NCI-H524 (cell line): ENCODE data around the gene GPC1.

Experiments used
- DNase-seq, 2 experiments: peaks; one replicate each; lab custom pipeline; 2025; lab: John Stamatoyannopoulos, UW

The GPC1 gene

GRCh38 chr2:240431271-240431660, 4.2 kb upstream of the GPC1 start:
- DNase-seq, result peak; percentile 15 to 47

DNA sequence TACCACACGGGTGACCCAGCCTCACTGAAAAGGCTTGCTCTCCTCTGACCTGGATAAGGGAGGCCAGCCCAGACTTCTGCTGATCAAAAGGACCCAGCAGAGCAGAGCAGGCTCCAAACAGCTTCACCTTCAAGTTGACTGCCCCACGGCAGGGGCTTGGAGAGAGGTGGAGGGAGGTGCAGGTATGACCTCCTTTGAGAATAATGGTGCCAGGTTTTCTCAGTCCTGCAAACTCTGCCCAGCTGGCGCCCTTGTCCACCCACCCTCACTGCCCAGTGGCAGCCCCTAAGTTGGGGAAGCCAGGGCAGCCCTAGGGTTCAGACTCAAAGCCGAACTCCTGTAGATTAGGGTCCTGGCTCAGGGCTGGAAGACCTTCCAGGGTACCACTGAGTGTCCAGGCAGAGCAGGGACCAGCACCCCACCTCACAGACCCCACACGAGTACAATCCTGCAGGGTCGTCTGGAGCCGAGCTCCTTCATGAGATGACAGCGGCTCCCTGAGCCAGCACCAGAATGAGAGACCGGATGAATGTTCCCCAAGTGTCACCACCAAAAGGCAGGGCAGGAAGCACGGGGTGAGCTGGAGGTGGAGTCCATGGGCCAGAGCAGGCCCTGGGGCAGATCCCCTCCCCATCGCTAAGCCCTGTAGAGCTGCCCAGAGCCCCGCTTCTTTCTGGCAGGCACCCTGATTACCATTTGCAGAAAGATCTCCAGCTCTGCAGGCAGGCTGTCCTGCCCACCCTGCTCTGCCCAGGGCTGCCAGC, 3.6 kb upstream of the GPC1 start:
- DNase-seq, result no peak

- no peak for DNase-seq
Measured at GRCh38 chr2:240432430-240432819, 3.0 kb upstream of the GPC1 start.

GRCh38 chr2:240432820-240433801, 2.4 kb upstream of the GPC1 start:
- no peak for DNase-seq

DNA sequence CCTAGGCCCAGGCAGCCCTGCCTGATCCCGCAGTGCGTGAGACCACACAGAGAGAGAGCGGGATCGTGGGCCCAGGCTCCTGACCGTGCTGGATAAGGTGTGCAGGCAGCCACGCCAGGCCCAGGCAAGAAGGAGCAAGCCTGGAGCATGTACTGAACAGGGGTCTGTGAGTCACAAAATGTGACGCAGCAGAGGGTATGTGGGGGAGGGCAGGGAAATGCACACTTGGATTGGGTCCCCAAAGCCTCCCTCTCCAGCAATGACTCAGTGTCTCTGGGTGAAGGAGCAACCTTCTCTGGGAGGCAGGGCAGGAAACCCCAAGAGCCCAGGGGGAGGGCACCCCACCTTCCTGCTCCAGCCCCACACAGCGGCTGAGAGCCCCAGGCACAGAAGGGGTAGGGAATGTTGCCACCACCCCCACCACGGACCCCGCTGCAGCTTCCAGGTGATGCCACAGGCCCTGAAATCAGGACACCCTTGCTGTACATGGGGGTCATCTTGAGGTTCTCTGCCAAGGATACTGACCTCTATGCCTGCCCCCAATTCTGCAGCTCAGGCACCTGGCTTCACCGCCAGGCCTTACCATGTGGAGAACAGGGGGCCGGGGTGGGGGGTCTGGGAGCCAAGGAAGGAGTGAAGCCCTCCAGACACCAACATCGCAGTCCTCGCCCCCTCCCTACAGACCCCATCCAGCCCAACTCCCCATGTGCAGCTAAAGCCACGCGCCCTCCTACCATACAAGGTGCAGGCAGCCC, 1.3 kb upstream of the GPC1 start:
- DNase-seq, result no peak

DNA sequence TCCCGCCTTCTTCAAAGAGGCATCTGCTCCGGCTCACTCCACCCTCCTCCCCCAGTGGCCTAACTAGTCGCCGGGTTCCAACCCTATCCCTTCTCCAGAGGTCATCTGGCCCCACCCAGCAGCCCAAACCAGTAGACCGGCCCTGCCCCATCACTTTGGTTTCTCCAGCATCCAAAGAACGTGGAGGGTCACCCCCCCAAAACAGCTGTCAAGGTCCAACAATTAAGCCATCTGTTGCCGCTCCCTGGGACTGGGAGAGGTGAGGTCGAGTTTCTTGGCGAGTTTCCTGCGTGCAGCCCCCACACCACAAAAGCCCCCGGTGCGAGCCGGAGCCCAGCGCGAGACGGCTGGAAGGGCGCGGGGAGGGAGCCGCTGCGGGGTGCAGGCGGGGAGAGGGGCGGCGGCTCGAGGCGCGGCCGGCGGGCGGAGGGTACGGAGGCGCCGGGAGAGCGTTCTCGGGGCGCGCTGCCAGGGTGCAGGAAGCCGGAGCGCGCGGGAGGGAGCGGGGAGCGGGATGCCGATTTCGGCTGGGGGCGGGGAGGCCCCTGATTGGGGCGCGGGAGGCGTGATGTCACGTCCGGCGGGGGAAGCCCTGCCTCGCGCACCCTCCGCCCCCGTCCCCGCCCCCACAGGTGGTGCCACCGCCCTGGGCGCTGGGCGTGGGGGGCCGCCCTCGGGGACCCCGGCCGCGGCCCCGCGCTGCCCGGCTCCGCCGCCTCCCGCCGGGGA, 571 bp upstream of the GPC1 start:
- DNase-seq, result peak; percentile 84 to 88

- DNase-seq, result peak in 1 of 2 experiments; percentile 30
Measured at GRCh38 chr2:240435948-240436682, 652 bp downstream of the GPC1 start.

- peak in 1 of 2 experiments; percentile 15 for DNase-seq
Measured at GRCh38 chr2:240436683-240437550, 1.5 kb downstream of the GPC1 start.

GRCh38 chr2:240437551-240437860, 2.0 kb downstream of the GPC1 start:
- DNase-seq, result no peak

GRCh38 chr2:240437861-240438809, 2.7 kb downstream of the GPC1 start:
- peak; percentile 31 to 66 for DNase-seq

DNA sequence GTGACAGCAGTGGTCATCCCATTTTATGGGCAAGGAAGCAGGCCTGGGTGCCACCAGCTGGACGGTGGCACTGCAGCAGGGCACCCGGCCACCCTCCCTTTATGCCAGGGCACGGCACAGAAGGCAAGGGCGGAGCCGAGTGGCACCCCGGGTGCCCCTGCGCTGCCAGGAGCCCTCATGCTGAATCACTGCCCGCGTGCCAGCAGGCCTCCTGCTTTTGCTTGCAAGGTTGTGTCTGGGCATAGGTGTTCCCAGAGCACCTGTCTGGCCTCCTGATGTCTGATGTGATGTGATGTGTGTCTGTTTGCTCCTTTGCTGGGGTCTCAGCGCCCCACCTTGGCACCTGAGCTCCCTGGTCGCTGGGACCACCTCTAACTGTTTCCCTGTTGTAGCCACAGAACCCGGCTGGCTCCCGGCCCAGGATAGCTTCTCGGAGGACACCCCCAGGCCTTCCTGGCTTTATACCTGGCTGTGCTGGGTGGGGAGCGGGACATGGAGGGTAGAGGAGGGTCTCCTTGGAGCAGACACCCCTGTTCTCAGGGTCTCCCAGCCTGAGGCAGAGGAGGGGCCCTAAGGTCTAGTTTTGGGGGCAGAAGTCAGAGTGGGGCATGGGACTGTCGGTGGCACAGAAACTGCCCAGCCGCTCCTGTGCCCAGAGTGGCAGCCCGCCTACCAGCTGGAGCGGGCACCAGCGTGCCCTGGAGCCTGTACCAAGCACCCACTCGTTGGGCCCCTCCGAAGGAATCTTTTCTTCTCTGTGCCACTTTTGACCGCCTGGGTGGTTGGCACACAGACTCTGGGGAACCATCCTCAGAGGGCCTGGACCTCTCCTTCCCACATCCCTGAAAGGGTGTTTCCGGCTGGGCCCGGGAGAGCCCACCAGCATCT, 3.6 kb downstream of the GPC1 start:
- DNase-seq, result no peak

- no peak for DNase-seq
Measured at GRCh38 chr2:240439698-240440151, 4.3 kb downstream of the GPC1 start.

- DNase-seq, result no peak
Measured at GRCh38 chr2:240440251-240440650, 4.8 kb downstream of the GPC1 start.

DNA sequence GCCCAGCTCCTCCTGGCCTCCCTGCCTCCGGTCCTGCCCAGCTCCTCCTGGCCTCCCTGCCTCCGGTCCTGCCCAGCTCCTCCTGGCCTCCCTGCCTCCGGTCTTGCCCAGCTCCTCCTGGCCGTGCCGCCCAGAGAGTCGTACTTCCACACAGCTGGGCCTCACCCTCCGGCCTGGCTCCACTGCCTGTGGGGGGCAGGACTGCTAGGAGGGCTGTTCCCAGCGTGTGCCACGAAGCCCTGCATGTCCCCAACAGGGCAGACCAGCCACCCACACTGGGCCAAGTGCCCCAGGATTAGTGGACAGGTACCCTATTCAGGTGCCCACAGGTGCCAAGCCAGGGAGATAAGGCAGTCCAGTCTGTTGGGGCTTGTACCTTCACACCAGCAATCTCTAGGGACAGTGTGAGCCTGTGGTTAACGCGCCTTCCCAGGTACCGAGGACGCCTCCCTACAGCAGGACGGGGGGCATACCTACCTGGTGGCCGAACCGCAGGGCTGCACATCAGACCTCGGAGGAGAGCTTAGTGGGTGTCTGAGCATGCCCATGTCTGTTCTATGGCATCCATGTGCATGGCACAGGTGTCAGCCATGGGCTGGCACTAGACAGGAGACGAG, 5.3 kb downstream of the GPC1 start:
- DNase-seq, result no peak

GRCh38 chr2:240441326-240441992, 6.0 kb downstream of the GPC1 start:
- no peak for DNase-seq

DNA sequence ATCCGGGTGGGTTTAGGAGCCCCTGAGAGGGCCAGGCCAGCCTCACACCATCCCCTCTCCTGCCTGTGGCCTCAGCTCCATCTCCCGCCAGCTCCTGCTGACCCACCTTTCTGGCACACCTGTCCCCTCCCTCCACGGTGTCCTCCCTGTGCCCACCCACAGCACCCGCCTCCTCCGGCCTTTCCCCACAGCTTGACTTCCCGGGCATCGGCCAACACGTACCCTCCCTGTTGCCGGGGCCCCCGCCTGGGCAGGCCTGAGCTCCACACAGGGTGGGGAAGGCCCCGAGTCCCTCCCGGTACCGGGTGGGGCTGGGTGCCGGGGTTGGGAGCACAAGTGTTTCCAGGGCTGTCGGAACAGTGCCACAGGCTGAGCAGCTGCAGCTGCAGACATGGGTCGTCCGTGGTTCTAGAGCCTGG, 6.5 kb downstream of the GPC1 start:
- no peak for DNase-seq
